Fibroblast of lung (primary cell): ENCODE results near the gene ASXL1. TPM values are rescaled to one million over a fixed set of nuclear protein-coding genes. Genes with fewer than 3 reads are reported as not detected.

Experiments
- DNase-seq, 2 donors: peaks; one replicate each; pipeline versions ENCODE4 v3.0.0 to v3.0.0-alpha.2; 2010; ENCODE audit warnings: low read depth in 2 of 2
- H2AFZ ChIP-seq: 2 replicates; pipeline ENCODE4 v1.5.1; 2012; ENCODE audit warnings: low read length, control low read depth, inconsistent platforms
- H3K27ac ChIP-seq: 2 replicates; pipeline ENCODE4 v1.5.1; 2011; ENCODE audit warnings: low read length, control low read depth; ENCODE audit not compliant: insufficient read depth
- H3K27me3 ChIP-seq: 2 replicates; pipeline ENCODE4 v1.5.1; 2011; ENCODE audit warnings: mild to moderate bottlenecking, low read length; ENCODE audit not compliant: control insufficient read depth, insufficient read depth
- H3K36me3 ChIP-seq: 2 replicates; pipeline ENCODE4 v1.5.1; 2011; ENCODE audit warnings: low read length; ENCODE audit not compliant: control insufficient read depth, insufficient read depth
- H3K4me1 ChIP-seq: 2 replicates; pipeline ENCODE4 v1.5.1; 2011; ENCODE audit warnings: low read length; ENCODE audit not compliant: control insufficient read depth, insufficient read depth; ENCODE audit errors: extremely low read depth
- H3K4me2 ChIP-seq: 2 replicates; pipeline ENCODE4 v1.5.1; 2011; ENCODE audit warnings: low read length, control low read depth; ENCODE audit not compliant: insufficient read depth; ENCODE audit errors: extremely low read depth
- H3K4me3 ChIP-seq, 4 experiments: fragments of 200-600 bp in 1 of 4; sonication (generic) in 1 of 4; replicated peaks in 1 of 4; 2 replicates each; pipeline ENCODE4 v1.5.1; 2011 to 2016; ENCODE audit warnings: low read length in 4 of 4, low read depth in 3 of 4, mild to moderate bottlenecking in 3 of 4, control low read depth in 2 of 4, inconsistent platforms in 1 of 4, mixed read lengths in 1 of 4; ENCODE audit not compliant: insufficient read depth in 1 of 4; ENCODE audit errors: control extremely low read depth in 1 of 4
- H3K79me2 ChIP-seq: 2 replicates; pipeline ENCODE4 v1.5.1; 2012; ENCODE audit warnings: mild to moderate bottlenecking, low read length, inconsistent platforms; ENCODE audit not compliant: control insufficient read depth, insufficient read depth
- H3K9ac ChIP-seq: 2 replicates; pipeline ENCODE4 v1.5.1; 2011; ENCODE audit warnings: mild to moderate bottlenecking, low read length, control low read depth; ENCODE audit not compliant: insufficient read depth
- H3K9me3 ChIP-seq: 2 replicates; pipeline ENCODE4 v1.5.1; 2012; ENCODE audit warnings: low read depth, low read length; ENCODE audit not compliant: control insufficient read depth, insufficient read depth
- H4K20me1 ChIP-seq: 2 replicates; pipeline ENCODE4 v1.5.1; 2011; ENCODE audit warnings: low read length; ENCODE audit not compliant: control insufficient read depth, insufficient read depth; ENCODE audit errors: extremely low read depth
- EZH2 ChIP-seq: IDR thresholded peaks from 2 replicates; pipeline ENCODE4 v1.5.1; 2012; ENCODE audit warnings: low read length, control low read depth, mild to moderate bottlenecking; ENCODE audit errors: missing control alignments
- polyA plus RNA-seq, 2 donors: library from polyadenylated mRNA; depleted of rRNA in 1 of 2; stranded (reverse) in 1 of 2; unstranded in 1 of 2; fragments of >200 nt; gene quantifications; 2 replicates each; pipeline ENCODE4 v1.2.1, GENCODE V29; 2011 to 2012; ENCODE audit warnings: missing spikeins in 1 of 2
- total RNA-seq: library from RNA; depleted of rRNA; stranded (reverse); fragments of >200 nt; gene quantifications from 2 replicates; pipeline ENCODE4 v1.2.1, GENCODE V29; 2014
- TF ChIP-seq, protein P1 (sequence below), 2 donors: IDR thresholded peaks in 1 of 2; conservative IDR thresholded peaks in 1 of 2; 1 replicate in 1 of 2; 2 replicates in 1 of 2; pipeline ENCODE4 v1.5.1; 2011 to 2012; ENCODE audit warnings: low read length in 2 of 2, control low read depth in 1 of 2, inconsistent platforms in 1 of 2, low read depth in 1 of 2, mild to moderate bottlenecking in 1 of 2

Gene ASXL1
- total and polyA plus RNA-seq, 2 donors (not counting 1 experiment from before 2014, with no cell fraction given), result 38.0 to 41.1 TPM

DNA sequence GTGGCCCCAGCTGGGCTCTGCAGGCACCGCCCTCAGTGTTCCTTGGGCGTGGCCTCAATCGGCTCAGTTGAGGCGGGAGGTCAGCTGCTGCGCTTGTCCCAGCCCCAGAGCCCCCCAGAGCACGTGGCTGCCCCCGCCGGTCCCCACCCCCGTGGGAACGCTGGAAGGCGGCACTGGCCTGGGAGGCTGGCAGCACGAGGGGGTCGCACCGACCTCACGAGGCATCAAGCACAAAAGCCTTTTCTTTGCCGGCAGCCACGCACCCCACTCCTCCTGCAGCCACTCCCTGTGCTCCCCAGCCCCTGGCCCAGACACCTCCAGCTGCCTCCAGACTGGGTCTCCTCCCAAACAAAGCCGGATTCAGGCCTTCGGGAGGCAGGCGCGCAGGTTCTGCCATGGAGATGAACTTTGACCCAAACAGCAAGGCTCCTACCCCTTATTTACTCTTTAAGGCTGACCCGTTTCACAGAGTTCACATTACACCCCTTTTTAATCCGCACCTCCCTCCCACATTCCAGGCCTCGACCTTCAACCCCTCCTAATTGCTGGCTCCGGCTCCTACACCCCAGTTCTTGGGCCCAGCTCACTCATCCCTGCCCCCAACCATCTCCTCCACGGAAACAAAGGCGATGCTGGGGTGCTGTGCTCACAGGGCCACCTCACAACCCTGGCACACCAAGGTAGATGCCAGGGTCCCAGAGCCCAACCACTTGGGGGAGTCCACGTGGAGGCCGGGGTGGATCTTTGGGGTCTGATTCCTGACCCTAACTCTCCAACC lies 115.3 kb downstream of the ASXL1 start:
- H3K27me3 ChIP-seq, result no peaks in the 10 kb centered on the region
- H3K4me3 ChIP-seq, result peak overlapping the region; percentile 12 to 62 (median 24)
- peak overlapping the region; percentile 67 for H3K4me2 ChIP-seq
- TF ChIP-seq, protein P1, sequence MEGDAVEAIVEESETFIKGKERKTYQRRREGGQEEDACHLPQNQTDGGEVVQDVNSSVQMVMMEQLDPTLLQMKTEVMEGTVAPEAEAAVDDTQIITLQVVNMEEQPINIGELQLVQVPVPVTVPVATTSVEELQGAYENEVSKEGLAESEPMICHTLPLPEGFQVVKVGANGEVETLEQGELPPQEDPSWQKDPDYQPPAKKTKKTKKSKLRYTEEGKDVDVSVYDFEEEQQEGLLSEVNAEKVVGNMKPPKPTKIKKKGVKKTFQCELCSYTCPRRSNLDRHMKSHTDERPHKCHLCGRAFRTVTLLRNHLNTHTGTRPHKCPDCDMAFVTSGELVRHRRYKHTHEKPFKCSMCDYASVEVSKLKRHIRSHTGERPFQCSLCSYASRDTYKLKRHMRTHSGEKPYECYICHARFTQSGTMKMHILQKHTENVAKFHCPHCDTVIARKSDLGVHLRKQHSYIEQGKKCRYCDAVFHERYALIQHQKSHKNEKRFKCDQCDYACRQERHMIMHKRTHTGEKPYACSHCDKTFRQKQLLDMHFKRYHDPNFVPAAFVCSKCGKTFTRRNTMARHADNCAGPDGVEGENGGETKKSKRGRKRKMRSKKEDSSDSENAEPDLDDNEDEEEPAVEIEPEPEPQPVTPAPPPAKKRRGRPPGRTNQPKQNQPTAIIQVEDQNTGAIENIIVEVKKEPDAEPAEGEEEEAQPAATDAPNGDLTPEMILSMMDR (conservative IDR thresholded peaks at IDR 0.05 in 1 of 2, IDR thresholded peaks at IDR 0.05 in 1 of 2; ENCODE audit: low read depth in 1 of 2, low read length in 2 of 2), result no peak
- TF ChIP-seq EZH2, result no peak
- no peaks in the 10 kb centered on the region for H4K20me1 ChIP-seq
- peaks cover 2% of the 10 kb centered on the region for H3K36me3 ChIP-seq
- no peak overlapping the region for H3K27ac ChIP-seq
- H3K9me3 ChIP-seq, result no peaks in the 10 kb centered on the region
- no peak overlapping the region for H2AFZ ChIP-seq
- peaks cover 14% of the 10 kb centered on the region for H3K79me2 ChIP-seq
- H3K4me1 ChIP-seq, result peaks cover 24% of the 10 kb centered on the region
- no peak overlapping the region for H3K9ac ChIP-seq
- no peak for DNase-seq

DNA sequence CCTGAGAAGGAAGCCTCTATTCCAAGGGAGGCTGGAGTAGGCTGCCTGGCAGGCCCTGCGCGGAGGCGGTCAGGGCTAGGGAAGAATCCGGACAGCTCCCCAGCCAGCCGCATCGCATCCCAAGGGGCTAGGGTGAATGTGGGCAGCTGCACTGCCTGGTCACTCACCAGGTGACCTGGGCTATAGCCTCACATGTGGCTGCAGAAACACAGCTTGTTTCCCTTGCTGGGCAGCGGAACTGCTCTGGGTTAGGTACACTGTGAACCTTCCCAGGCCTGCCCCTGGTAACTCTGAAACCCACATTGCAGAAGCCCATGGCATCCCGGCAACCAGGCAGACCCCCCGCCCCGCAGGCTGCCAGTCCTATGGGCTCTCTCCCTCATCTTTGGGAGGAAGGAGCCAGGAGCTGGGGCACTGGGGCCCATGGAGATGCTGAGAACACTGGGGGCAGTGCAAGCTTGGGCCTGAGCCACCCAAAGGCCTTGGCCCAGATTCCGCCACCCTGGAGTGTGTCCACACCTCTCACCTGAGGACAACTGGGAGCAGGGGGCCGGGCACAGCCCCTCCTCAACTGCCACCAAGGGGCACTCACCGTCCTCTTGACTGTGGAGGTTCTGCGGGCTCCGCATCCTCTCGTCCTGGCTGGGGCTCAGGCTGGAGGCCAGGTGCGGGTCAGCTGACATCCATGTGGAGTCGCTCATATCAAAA lies 116.0 kb downstream of the ASXL1 start:
- Histone ChIP-seq H3K9ac (peak overlapping the region; percentile 65), H3K27me3 (no peaks in the 10 kb centered on the region), H3K4me3 (peak overlapping the region; percentile 12 to 62 (median 28)), H4K20me1 (no peaks in the 10 kb centered on the region), H2AFZ (no peak overlapping the region), H3K9me3 (no peaks in the 10 kb centered on the region), H3K36me3 (peaks cover 2% of the 10 kb centered on the region), H3K27ac (peak overlapping the region; percentile 68), H3K4me1 (peaks cover 24% of the 10 kb centered on the region), H3K79me2 (peaks cover 14% of the 10 kb centered on the region), H3K4me2 (peak overlapping the region; percentile 74)
- no peak for DNase-seq
- TF ChIP-seq, protein P1 (conservative IDR thresholded peaks at IDR 0.05 in 1 of 2, IDR thresholded peaks at IDR 0.05 in 1 of 2; ENCODE audit: low read depth in 1 of 2, low read length in 2 of 2), result no peak
- TF ChIP-seq EZH2, result no peak

DNA sequence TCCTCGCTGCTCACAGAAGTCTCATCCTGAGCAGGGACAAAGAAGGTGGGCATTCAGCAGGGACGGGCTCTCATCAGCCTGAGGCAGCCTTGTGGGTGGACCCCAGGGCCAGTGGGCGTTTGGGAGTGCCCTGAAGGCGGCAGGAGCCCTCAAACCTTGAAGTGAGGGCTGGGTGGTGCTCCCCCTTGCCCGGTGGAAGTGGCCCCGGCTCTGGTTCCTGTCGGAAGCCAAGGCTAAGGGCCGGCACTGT lies 116.5 kb downstream of the ASXL1 start:
- Histone ChIP-seq H3K79me2 (peaks cover 14% of the 10 kb centered on the region), H3K9me3 (no peaks in the 10 kb centered on the region), H3K36me3 (peaks cover 2% of the 10 kb centered on the region), H3K27ac (peak overlapping the region; percentile 68), H2AFZ (no peak overlapping the region), H3K4me2 (peak overlapping the region; percentile 74), H4K20me1 (no peaks in the 10 kb centered on the region), H3K9ac (peak overlapping the region; percentile 65), H3K27me3 (no peaks in the 10 kb centered on the region), H3K4me3 (peak overlapping the region; percentile 29 to 62 (median 43)), H3K4me1 (peaks cover 24% of the 10 kb centered on the region)
- no peak for DNase-seq
- TF ChIP-seq, protein P1 (conservative IDR thresholded peaks at IDR 0.05 in 1 of 2, IDR thresholded peaks at IDR 0.05 in 1 of 2; ENCODE audit: low read depth in 1 of 2, low read length in 2 of 2), result no peak
- TF ChIP-seq EZH2, result no peak
